Central memory CD4-positive, alpha-beta T cell (primary cell): ENCODE results near the gene FGF7.
"Not testable (repeated sequence)": the region's sequence is repeated elsewhere in the genome, so short reads cannot be mapped to it uniquely, and the experiment has no call there.

Experiments used
- DNase-seq: peaks from one replicate; pipeline ENCODE4 v3.0.0; 2022

Gene FGF7

DNA sequence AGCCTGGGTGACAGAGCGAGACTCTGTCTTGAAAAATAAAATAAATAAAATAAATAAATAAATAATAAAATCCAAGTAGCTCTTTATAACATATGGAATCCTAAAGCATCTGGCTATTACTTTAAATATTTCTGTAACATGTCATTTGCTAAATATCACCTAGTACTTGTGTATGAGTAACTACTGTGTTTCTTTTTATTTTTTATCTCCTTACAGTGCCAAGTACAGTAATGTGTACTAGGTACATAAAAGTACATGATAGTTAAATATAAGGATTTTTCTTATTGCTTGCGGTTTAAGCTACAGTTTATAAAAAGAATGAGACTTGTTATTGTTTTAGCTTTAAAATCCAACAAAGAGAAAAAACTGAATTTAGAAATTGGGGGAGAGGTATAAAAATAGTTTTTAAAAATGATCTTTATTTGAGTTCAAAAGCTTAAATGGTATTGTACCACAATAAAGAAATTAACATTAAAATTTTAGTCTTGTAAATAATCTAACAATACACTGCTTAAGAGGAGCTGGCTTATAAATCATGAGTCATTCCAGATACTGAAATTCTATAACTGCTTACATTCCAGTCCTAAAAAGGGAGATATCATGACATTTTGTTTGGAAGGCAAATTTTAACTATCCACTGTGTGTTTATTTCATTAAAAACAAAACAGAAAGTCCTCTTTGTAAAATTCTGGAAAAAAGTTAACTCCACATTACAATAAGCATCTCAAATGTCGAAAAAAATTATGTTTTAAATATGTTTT, 73.1 kb downstream of the FGF7 start:
- DNase-seq, result no peak

DNA sequence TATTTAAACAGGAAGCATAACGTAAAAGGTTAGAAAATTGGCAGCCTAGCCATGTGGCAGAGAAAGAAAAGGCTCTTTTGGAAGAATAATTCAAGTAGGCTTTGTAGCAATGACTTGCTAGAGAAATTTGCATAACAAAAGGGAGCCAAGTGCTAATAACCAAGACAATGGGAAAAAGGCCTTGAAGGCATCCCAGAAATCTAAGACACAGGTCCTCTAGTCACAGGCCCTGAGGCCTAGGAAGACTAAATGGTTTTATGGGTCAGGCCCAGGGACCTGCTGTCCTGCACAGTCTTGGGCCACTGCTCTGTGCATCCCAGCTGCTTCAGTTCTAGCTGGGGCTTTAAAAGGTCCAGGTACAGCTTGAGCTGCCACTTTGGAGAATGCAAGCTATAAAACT, 78.5 kb downstream of the FGF7 start:
- no peak for DNase-seq

DNA sequence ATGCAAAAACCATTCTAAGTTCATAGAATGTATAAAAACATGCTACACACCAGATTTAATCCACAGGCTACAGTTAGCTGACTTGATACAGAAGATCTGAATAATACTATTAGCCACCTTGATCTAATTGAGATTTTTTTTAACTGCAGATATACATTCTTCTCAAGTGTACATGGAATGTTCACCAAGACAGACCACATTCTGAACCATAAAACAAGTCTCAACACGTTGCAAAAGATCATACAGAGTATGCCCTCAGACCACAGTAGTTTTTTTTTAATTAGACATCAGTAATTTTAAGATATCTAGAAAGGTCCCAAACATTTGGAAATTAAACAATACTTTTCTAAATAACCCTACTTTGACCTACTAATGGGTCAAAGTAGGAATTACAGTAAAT, 83.3 kb downstream of the FGF7 start:
- no peak for DNase-seq

DNA sequence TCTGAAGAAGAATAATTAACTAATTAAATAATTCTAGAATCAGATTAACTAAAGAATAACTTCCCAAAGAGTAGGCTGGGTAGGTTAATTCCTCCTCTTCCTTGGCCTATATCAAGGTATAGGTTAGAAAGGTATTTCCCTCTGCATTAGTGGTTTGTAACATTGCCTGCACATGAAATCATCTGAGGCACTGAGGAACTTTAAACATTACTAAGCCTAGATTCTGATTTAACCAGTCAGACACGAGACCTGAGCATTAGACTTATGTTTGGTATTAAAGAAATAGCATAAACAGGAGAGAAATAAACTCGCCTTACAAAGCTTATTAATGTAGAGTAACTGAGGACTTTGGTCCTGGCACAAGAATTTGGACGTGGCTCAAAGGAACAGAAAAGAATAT, 84.2 kb downstream of the FGF7 start:
- no peak for DNase-seq

DNA sequence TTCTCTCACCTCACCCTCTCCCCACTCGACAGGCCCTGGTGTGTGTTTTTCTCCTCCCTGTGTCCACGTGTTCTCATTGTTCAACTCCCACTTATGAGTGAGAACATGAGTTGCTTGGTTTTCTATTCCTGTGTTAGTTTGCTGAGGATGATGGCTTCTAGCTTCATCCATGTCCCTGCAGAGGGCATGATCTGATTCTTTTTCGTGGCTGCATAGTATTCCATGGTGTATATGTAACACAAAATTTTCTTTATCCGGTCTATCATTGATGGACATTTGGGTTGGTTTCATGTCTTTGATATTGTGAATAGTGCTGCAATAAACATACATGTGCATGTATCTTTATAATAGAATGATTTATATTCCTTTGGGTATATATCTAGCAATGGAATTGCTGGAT, 89.7 kb downstream of the FGF7 start:
- DNase-seq, result not testable (repeated sequence)

DNA sequence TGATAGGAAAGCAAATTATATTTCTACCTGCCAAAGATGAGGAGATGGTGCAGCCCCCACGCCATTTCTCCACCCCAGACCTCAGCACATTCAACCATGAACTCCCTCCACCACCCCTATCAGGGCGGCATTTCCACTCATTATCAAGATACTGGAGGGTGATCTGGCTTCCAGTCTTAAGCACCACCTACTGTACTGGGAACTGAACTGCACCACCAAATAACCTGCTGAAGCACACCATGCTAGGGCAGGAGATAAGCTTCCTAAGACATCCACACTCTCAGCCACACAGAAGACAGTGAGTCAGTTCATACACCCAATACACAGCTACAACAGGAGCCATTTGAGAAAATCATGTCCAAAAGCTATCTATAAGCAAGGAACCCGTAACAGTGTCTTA, 98.8 kb downstream of the FGF7 start:
- no peak for DNase-seq

DNA sequence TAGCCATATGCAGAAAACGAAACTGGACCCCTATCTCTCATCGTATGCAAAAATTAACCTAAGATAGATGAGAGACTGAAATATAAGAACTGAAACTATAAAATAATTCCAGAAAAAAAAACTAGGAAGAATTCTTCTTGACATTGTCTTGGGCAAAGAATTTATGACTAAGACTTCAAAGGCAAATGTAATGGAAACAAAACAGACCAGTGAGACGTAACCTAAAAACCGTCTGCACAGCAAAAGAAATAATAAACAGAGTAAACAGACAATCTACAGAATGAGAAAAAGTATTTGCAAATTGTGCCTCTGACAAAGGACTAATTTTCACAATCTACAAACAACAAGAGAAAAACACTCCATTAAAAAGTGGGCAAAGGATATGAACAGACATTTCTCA, 105.2 kb downstream of the FGF7 start:
- DNase-seq, result no peak

DNA sequence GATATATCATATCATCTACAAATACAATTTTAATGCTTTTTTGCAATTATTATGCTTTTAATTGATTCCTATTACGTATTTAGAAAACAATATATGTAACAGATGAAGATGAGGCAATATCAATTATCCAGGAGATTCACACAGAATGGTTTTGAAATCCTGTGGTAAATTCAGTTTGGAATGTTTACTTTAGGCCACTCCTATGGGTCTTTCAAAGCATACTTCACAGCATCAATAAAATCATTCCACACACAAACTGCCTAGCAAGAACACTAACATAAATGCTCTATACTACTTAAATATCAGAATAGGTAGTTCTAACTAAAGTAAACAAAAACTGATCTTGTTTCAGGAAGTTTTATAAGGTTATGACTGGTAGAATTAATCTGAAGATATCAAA, 107.0 kb downstream of the FGF7 start:
- DNase-seq, result no peak
